ENCODE results near the gene ACACB.

DNA sequence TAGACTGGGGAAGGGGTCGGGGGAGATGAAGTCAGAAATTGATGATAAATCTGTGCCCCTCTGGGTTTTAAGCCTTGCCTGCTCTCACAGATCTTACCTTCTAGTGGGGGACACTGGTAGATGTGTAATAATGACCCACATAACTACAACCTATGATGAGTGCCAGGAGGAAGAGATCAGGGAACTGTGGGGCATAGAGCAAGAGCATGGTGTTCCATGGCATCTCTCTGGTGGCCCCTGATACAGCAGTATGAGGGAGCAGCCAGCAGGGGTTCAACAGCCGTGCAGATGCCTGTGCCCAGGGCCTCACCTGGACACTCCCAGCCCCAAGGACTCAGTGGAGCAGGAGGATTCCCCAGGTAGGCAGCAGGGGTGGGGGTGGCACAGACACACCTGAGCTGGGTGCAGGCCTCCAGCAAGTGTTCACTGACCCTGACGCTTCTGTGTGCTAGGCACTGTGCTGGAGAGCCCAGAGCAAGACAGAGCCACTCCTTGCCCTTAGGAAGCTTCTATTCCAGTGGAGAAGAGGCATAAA lies 5.0 kb downstream of the ACACB start:
- no peak for TF ChIP-seq CTCF (IDR thresholded peaks at IDR 0.05)
- no peak for TF ChIP-seq POLR2A (IDR thresholded peaks at IDR 0.05)

Data from tibial nerve (tissue), 3 donors.